Activated CD8-positive, alpha-beta memory T cell treated with anti-CD3 and anti-CD28 coated beads, Interleukin-2, amount 10 ng/mL, durations not matched to agents 7 days and 5 days (primary cell): ENCODE data around the gene MMP11. TPM values are rescaled to one million over a fixed set of nuclear protein-coding genes. Genes with fewer than 3 reads are reported as not detected.

Source experiments
- ATAC-seq: fragments of 150-1000 bp; cut with Tn5 transposase; one replicate; pipeline ENCODE4 v1.10.0; 2021; ENCODE audit warnings: moderate library complexity
- CTCF ChIA-PET: fragments of 350-600 bp; sonication (Branson Sonifier 250); formaldehyde crosslinking; loops from one replicate; lab custom pipeline; 2021; ENCODE audit warnings: antibody characterized with exemption; lab: Charles Lee
- DNase-seq: peaks from one replicate; pipeline ENCODE4 v3.0.0-alpha.2; 2020
- H3K27ac Mint-ChIP-seq: one replicate; pipeline ENCODE4 v1.8.0; 2021; ENCODE audit warnings: mild to moderate bottlenecking, mixed read lengths
- H3K27me3 Mint-ChIP-seq: one replicate; pipeline ENCODE4 v1.8.0; 2021; ENCODE audit warnings: mixed read lengths
- H3K36me3 Mint-ChIP-seq: one replicate; pipeline ENCODE4 v1.8.0; 2021; ENCODE audit warnings: mild to moderate bottlenecking, mixed read lengths
- H3K4me1 Mint-ChIP-seq: one replicate; pipeline ENCODE4 v1.8.0; 2021; ENCODE audit warnings: mixed read lengths
- H3K4me3 Mint-ChIP-seq: one replicate; pipeline ENCODE4 v1.8.0; 2021; ENCODE audit warnings: mild to moderate bottlenecking, moderate library complexity, mixed read lengths
- H3K9me3 Mint-ChIP-seq: one replicate; pipeline ENCODE4 v1.8.0; 2022; ENCODE audit warnings: low read depth, mixed read lengths
- total RNA-seq, 2 experiments: library from RNA; stranded (reverse); gene quantifications; one replicate each; pipeline ENCODE4 v1.2.3, GENCODE V29; 2021

MMP11 gene
- total RNA-seq, 2 experiments from 2014 or later, result 0.91 to 1.0 TPM

- H3K4me1 Mint-ChIP-seq, result peaks cover 2% of the 10 kb centered on the region
- no peaks in the 10 kb centered on the region for H3K36me3 Mint-ChIP-seq
- peaks cover under 1% of the 10 kb centered on the region for H3K27me3 Mint-ChIP-seq
- no peaks in the 10 kb centered on the region for H3K9me3 Mint-ChIP-seq
- CTCF ChIA-PET, result interaction anchor here (1.1 to 1.6 kb wide), 2 partner anchors 10 to 42 kb away, joined by 3 to 4 read pairs; partner anchors contain the start of gene CHCHD10
- ATAC-seq, result no peak
- H3K27ac Mint-ChIP-seq, result no peak overlapping the region
- H3K4me3 Mint-ChIP-seq, result no peak overlapping the region
- no peak for DNase-seq
These were observed 5.9 kb downstream of the MMP11 start for GRCh38 chr22:23778577-23778900.

- DNase-seq, result no peak
- ATAC-seq, result no peak
- Mint-ChIP-seq H3K36me3 (no peaks in the 10 kb centered on the region), H3K4me3 (no peak overlapping the region), H3K9me3 (no peaks in the 10 kb centered on the region), H3K4me1 (peaks cover 7% of the 10 kb centered on the region), H3K27ac (no peak overlapping the region), H3K27me3 (no peaks in the 10 kb centered on the region)
- CTCF ChIA-PET, result interaction anchor here (1.1 kb wide), 1 partner anchor 11 kb away, joined by 3 read pairs; the partner anchor contains the start of gene CHCHD10
These were observed 6.4 kb downstream of the MMP11 start for GRCh38 chr22:23779083-23779482.

- Mint-ChIP-seq H3K9me3 (no peaks in the 10 kb centered on the region), H3K27me3 (no peaks in the 10 kb centered on the region), H3K4me3 (no peak overlapping the region), H3K36me3 (no peaks in the 10 kb centered on the region), H3K27ac (no peak overlapping the region), H3K4me1 (peaks cover 13% of the 10 kb centered on the region)
- DNase-seq, result no peak
- CTCF ChIA-PET, result no interaction called here
- ATAC-seq, result no peak
These were observed 7.1 kb downstream of the MMP11 start for GRCh38 chr22:23779731-23780130.

- Mint-ChIP-seq H3K27me3 (no peaks in the 10 kb centered on the region), H3K27ac (no peak overlapping the region), H3K9me3 (no peaks in the 10 kb centered on the region), H3K4me1 (peaks cover 13% of the 10 kb centered on the region), H3K4me3 (no peak overlapping the region), H3K36me3 (no peaks in the 10 kb centered on the region)
- no peak for DNase-seq
- ATAC-seq, result no peak
- CTCF ChIA-PET, result interaction anchor here (1.2 kb wide), 1 partner anchor 12 kb away, joined by 3 read pairs; no protein-coding TSS in a partner anchor
These were observed 7.6 kb downstream of the MMP11 start for GRCh38 chr22:23780146-23780748.

- Mint-ChIP-seq H3K4me1 (peaks cover 16% of the 10 kb centered on the region), H3K36me3 (no peaks in the 10 kb centered on the region), H3K4me3 (no peak overlapping the region), H3K27me3 (no peaks in the 10 kb centered on the region), H3K9me3 (no peaks in the 10 kb centered on the region), H3K27ac (no peak overlapping the region)
- DNase-seq (no peak), ATAC-seq (no peak)
- CTCF ChIA-PET, result interaction anchor here (1.2 kb wide), 1 partner anchor 12 kb away, joined by 3 read pairs; no protein-coding TSS in a partner anchor
These were observed 8.4 kb downstream of the MMP11 start for GRCh38 chr22:23781065-23781464.

DNA sequence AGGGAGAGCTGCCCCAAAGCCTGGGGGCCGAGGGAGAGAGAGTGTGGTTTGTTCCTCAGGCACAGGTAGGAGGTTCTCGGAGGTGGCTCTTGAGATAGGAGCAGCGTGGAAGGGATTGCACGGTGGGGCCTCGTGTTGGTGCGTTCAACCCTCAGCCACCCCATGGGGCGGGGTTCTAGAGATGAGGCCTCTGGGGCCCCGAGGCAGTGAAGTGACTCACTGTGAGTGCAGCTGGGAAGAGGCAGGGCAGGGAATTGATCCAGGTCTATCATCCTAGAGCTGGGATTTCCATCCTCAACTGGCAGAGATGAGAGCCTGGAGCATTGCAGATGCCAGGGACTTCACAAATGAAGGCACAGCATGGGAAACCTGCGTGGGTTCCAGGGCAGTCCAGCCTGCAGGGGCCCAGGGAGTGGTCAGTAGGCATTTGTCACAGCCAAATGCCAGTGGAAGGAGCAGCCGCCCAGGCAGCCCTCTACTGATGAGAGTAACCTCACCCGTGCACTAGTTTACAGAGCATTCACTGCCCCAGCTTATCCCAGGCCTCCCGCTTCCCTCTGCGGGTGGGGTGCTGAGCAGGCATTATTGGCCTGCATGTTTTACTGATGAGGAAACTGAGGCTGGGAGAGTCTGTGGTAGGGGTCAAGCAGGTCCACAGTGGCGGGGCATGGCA, 9.0 kb downstream of the MMP11 start:
- ATAC-seq (no peak), DNase-seq (no peak)
- Mint-ChIP-seq H3K4me1 (peaks cover 22% of the 10 kb centered on the region), H3K4me3 (no peak overlapping the region), H3K36me3 (no peaks in the 10 kb centered on the region), H3K9me3 (no peaks in the 10 kb centered on the region), H3K27me3 (no peaks in the 10 kb centered on the region), H3K27ac (no peak overlapping the region)
- CTCF ChIA-PET, result interaction anchor here (1.2 kb wide), 1 partner anchor 13 kb away, joined by 3 read pairs; no protein-coding TSS in a partner anchor

DNA sequence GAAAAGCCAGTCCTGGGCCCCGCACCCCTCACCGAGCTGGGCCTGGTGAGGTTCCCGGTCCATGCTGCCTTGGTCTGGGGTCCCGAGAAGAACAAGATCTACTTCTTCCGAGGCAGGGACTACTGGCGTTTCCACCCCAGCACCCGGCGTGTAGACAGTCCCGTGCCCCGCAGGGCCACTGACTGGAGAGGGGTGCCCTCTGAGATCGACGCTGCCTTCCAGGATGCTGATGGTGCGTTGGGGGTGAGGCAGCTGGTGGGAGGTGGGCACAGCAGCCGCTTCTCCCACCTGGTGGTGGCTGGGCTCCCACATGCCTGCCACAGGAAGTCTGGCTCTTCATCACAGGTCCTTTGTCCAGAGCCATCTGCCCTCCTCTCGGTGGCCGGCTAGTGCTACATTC, 9.6 kb downstream of the MMP11 start:
- no peaks in the 10 kb centered on the region for H3K27me3 Mint-ChIP-seq
- no peak overlapping the region for H3K4me3 Mint-ChIP-seq
- H3K36me3 Mint-ChIP-seq, result no peaks in the 10 kb centered on the region
- H3K4me1 Mint-ChIP-seq, result peaks cover 22% of the 10 kb centered on the region
- H3K9me3 Mint-ChIP-seq, result no peaks in the 10 kb centered on the region
- DNase-seq, result no peak
- no peak for ATAC-seq
- CTCF ChIA-PET, result no interaction called here
- H3K27ac Mint-ChIP-seq, result no peak overlapping the region

- H3K27me3 Mint-ChIP-seq, result no peaks in the 10 kb centered on the region
- ATAC-seq, result no peak
- no peak overlapping the region for H3K27ac Mint-ChIP-seq
- peaks cover 1% of the 10 kb centered on the region for H3K36me3 Mint-ChIP-seq
- H3K9me3 Mint-ChIP-seq, result no peaks in the 10 kb centered on the region
- H3K4me1 Mint-ChIP-seq, result peaks cover 25% of the 10 kb centered on the region
- CTCF ChIA-PET, result no interaction called here
- no peak for DNase-seq
- no peak overlapping the region for H3K4me3 Mint-ChIP-seq
These were observed 10.1 kb downstream of the MMP11 start for GRCh38 chr22:23782703-23783102.

- no peaks in the 10 kb centered on the region for H3K27me3 Mint-ChIP-seq
- CTCF ChIA-PET, result interaction anchor here (0.9 to 1.0 kb wide), 2 partner anchors 12 to 66 kb away, joined by 3 read pairs; no protein-coding TSS in a partner anchor
- H3K27ac Mint-ChIP-seq, result peak overlapping the region; percentile 82
- ATAC-seq (no peak), DNase-seq (no peak)
- peaks cover 1% of the 10 kb centered on the region for H3K36me3 Mint-ChIP-seq
- no peaks in the 10 kb centered on the region for H3K9me3 Mint-ChIP-seq
- H3K4me3 Mint-ChIP-seq, result no peak overlapping the region
- H3K4me1 Mint-ChIP-seq, result peaks cover 33% of the 10 kb centered on the region
These were observed 10.9 kb downstream of the MMP11 start for GRCh38 chr22:23783265-23784150.

- Mint-ChIP-seq H3K27me3 (no peaks in the 10 kb centered on the region), H3K27ac (peak overlapping the region; percentile 82), H3K36me3 (peaks cover 3% of the 10 kb centered on the region), H3K4me3 (no peak overlapping the region), H3K9me3 (no peaks in the 10 kb centered on the region), H3K4me1 (peaks cover 36% of the 10 kb centered on the region)
- no peak for ATAC-seq
- CTCF ChIA-PET, result interaction anchor here (0.9 to 1.0 kb wide), 2 partner anchors 13 to 65 kb away, joined by 3 read pairs; no protein-coding TSS in a partner anchor
- peak; percentile 61 for DNase-seq
These were observed 11.6 kb downstream of the MMP11 start for GRCh38 chr22:23784215-23784732.

DNA sequence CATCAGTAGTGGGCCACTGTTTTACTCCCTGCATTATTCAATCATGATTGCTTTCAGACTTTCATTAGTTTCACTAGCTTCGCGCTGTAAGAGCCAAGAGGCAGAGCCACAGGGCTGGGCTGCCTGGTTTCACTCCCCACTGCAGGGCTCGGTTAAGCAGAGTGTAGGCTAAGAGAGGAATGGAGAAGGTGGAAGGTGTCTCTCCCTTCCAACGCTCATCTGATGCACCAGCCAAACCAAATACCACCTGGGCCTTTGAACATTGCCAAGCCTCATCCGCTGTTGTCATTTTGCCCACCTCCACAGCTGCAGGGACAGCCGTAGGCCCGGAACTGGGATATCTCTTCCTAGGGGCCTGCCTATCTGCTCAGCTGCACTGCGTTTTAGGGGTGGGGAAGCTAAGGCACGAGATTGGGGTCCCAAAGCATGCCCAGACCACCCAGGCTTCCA, 13.6 kb downstream of the MMP11 start:
- H3K36me3 Mint-ChIP-seq, result peaks cover 3% of the 10 kb centered on the region
- peaks cover 44% of the 10 kb centered on the region for H3K4me1 Mint-ChIP-seq
- no peaks in the 10 kb centered on the region for H3K9me3 Mint-ChIP-seq
- H3K27me3 Mint-ChIP-seq, result no peaks in the 10 kb centered on the region
- H3K4me3 Mint-ChIP-seq, result peak overlapping the region; percentile 94
- CTCF ChIA-PET, result interaction anchor here (0.6 to 2.4 kb wide), 3 partner anchors 19 to 71 kb away, joined by 3 to 9 read pairs (median 3); partner anchors contain the start of genes CHCHD10 and SLC2A11
- H3K27ac Mint-ChIP-seq, result peak overlapping the region; percentile 87
- no peak for ATAC-seq
- DNase-seq, result no peak

DNA sequence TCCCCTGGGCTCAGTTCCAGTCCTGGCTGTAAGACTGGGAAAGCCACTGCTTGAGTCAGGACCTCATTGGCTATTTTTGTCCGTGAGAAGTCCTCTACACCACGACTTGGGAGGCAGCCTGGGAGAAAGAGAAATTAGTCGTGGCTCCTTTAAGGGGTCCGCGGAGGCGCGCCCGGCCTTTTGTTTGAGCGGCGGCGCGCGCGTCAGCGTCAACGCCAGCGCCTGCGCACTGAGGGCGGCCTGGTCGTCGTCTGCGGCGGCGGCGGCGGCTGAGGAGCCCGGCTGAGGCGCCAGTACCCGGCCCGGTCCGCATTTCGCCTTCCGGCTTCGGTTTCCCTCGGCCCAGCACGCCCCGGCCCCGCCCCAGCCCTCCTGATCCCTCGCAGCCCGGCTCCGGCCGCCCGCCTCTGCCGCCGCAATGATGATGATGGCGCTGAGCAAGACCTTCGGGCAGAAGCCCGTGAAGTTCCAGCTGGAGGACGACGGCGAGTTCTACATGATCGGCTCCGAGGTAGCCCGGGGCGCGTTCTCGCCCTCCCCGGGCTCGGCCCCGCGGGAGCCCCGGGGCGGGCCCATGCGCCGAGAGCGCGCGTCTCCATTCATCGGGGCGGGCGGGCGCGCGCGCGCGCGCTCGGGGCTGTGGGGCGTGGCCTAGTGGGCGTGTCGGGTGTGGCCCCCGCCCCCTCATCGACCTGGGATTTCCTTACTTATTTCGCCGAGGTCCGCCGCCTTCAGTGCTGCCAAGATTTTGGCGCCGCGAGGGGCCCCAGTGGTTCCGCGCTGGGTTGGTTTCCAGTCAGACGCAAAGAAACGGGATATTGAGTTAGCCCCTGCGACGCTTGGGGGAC, 14.3 kb downstream of the MMP11 start, which contains the start of gene SMARCB1:
TSS of gene SMARCB1 (plus strand) at position 215 of the 848 bp plus-strand sequence. CDS start at position 419, 204 bp downstream.
- peak within 1 kb of the TSS; percentile 94 for H3K4me3 Mint-ChIP-seq
- peaks cover 47% of the 10 kb centered on the region for H3K4me1 Mint-ChIP-seq
- CTCF ChIA-PET, result interaction anchor here (1.2 to 2.4 kb wide), 4 partner anchors 16 to 70 kb away, joined by 3 to 9 read pairs (median 6); partner anchors contain the start of genes CHCHD10 and SLC2A11
- H3K9me3 Mint-ChIP-seq, result no peaks in the 10 kb centered on the region
- peak; percentile 87 for ATAC-seq
- H3K36me3 Mint-ChIP-seq, result peaks cover 6% of the 10 kb centered on the region
- H3K27me3 Mint-ChIP-seq, result no peaks in the 10 kb centered on the region
- DNase-seq, result peak; percentile 91
- peak within 1 kb of the TSS; percentile 87 for H3K27ac Mint-ChIP-seq
